Fibroblast of lung (primary cell): ENCODE results near the gene PGLYRP3.

Source experiments
- CTCF ChIP-seq, 2 donors: IDR thresholded peaks in 1 of 2; conservative IDR thresholded peaks in 1 of 2; 1 replicate in 1 of 2; 2 replicates in 1 of 2; pipeline ENCODE4 v1.5.1; 2011 to 2012; ENCODE audit warnings: low read length in 2 of 2, control low read depth in 1 of 2, inconsistent platforms in 1 of 2, low read depth in 1 of 2, mild to moderate bottlenecking in 1 of 2
- EZH2 ChIP-seq: IDR thresholded peaks from 2 replicates; pipeline ENCODE4 v1.5.1; 2012; ENCODE audit warnings: low read length, control low read depth, mild to moderate bottlenecking; ENCODE audit errors: missing control alignments

GRCh38 chr1:153361480-153362109 is 48.8 kb upstream of the PGLYRP3 start:
- TF ChIP-seq CTCF (conservative IDR thresholded peaks at IDR 0.05 in 1 of 2, IDR thresholded peaks at IDR 0.05 in 1 of 2; ENCODE audit: low read depth in 1 of 2, low read length in 2 of 2) = no peak
- TF ChIP-seq EZH2 = no peak
